Nephron progenitor cell (in vitro differentiated cells): ENCODE results near the gene AFF1.

Experiments
- DNase-seq: peaks from one replicate; pipeline ENCODE4 v3.0.0; 2021
- H3K27ac Mint-ChIP-seq: 2 replicates; pipeline ENCODE4 v1.8.0; 2021; ENCODE audit warnings: mild to moderate bottlenecking, moderate library complexity, mixed read lengths
- H3K27me3 Mint-ChIP-seq: 2 replicates; pipeline ENCODE4 v1.8.0; 2021; ENCODE audit warnings: mild to moderate bottlenecking, low read depth, mixed read lengths; ENCODE audit not compliant: poor library complexity
- H3K36me3 Mint-ChIP-seq: 2 replicates; pipeline ENCODE4 v1.8.0; 2021; ENCODE audit warnings: low read depth, mixed read lengths
- H3K4me1 Mint-ChIP-seq: 2 replicates; pipeline ENCODE4 v1.8.0; 2021; ENCODE audit warnings: mixed read lengths
- H3K4me3 Mint-ChIP-seq: 2 replicates; pipeline ENCODE4 v1.8.0; 2021; ENCODE audit warnings: mild to moderate bottlenecking, moderate library complexity, mixed read lengths
- H3K9me3 Mint-ChIP-seq: 2 replicates; pipeline ENCODE4 v1.8.0; 2021; ENCODE audit warnings: mild to moderate bottlenecking, moderate library complexity, mixed read lengths
- CTCF ChIP-seq: fragments of 200-600 bp; sonication (generic); IDR thresholded peaks from 2 replicates; pipeline ENCODE4 v1.5.0; 2021; ENCODE audit warnings: antibody characterized with exemption

The AFF1 gene

GRCh38 chr4:86968547-86968946 is 33.7 kb downstream of the AFF1 start:
- H3K27me3 Mint-ChIP-seq, result no peaks in the 10 kb centered on the region

DNA sequence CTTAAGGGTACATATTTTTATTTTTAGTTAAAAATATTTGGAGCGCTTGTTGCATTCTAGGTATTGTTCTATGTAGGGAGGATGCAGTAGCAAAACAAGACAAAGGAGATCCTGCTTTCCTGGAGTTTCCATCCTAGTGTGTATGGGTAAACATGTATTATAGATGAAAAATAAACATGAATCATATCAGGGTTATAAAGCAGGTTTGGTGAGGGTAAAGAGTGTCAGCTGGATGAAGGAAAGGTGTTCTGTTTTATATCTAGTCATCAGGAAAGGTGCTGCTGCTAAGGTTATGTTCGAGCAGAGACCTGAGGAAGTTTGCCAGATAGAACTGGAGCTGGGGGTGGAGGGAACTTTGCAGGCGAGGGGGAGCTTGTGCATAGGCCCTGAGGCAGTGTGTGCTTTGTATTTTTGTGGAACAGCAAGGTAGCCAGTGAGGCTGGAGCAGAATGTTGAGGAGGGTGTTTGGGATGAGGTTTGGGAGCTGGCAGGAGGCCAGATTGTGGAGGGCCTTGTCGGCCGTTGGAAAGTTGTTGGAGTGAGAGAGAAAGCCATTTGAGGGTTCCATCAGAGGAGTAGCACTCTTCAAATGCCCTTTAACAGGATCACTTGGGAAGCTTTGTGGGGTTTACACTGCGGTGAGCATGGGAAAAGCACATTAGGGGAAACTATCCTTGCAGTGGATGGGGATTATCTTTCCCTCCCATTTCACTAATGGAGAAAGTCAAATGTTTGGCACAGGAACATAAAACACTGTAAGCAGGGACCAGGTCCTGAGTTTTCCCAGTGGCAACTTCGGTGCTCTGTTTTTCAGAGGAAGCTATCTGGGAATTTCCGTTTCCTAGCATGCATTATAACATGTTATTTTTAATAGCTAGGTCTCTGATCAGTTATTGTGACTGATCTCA is 35.9 kb downstream of the AFF1 start:
- peaks cover 12% of the 10 kb centered on the region for H3K36me3 Mint-ChIP-seq
- no peak for TF ChIP-seq CTCF
- H3K27ac Mint-ChIP-seq, result peak overlapping the region; percentile 58
- peaks cover 3% of the 10 kb centered on the region for H3K9me3 Mint-ChIP-seq
- no peak overlapping the region for H3K4me3 Mint-ChIP-seq
- no peak for DNase-seq
- no peaks in the 10 kb centered on the region for H3K27me3 Mint-ChIP-seq
- peaks cover 54% of the 10 kb centered on the region for H3K4me1 Mint-ChIP-seq

More at GRCh38 chr4:86968547-86968946, 33.7 kb downstream of the AFF1 start:
- peak; percentile 30 for DNase-seq
- no peak for TF ChIP-seq CTCF
- Mint-ChIP-seq H3K36me3 (no peaks in the 10 kb centered on the region), H3K4me1 (peaks cover 38% of the 10 kb centered on the region), H3K9me3 (no peaks in the 10 kb centered on the region), H3K27ac (no peak overlapping the region), H3K4me3 (no peak overlapping the region)

- TF ChIP-seq CTCF, result no peak
- peaks cover 3% of the 10 kb centered on the region for H3K9me3 Mint-ChIP-seq
- H3K4me3 Mint-ChIP-seq, result no peak overlapping the region
- H3K27ac Mint-ChIP-seq, result peak overlapping the region; percentile 7
- no peak for DNase-seq
- H3K27me3 Mint-ChIP-seq, result no peaks in the 10 kb centered on the region
- H3K36me3 Mint-ChIP-seq, result peaks cover 18% of the 10 kb centered on the region
- peaks cover 61% of the 10 kb centered on the region for H3K4me1 Mint-ChIP-seq
Observed at GRCh38 chr4:86971355-86971683, 36.5 kb downstream of the AFF1 start.

DNA sequence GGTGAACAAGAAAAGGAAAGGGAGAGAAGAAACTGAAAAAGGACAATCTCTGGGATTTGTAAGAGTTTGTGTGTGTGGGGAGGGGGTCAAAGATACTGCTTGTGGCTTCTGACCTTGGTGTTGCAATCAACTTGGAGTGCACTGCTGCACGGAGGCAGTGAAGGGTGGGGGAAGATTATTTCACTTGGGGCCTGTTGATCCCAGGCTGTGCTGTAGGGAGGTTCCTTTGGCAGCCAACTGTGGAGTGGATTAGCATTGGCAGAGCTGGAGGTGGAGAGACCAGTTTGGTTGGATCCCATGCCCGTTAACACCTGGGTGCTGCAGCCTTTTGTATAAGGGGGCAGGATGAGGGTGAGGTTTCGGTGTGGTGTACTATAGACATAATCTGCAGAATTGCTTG is 38.2 kb downstream of the AFF1 start:
- H3K36me3 Mint-ChIP-seq, result peaks cover 30% of the 10 kb centered on the region
- TF ChIP-seq CTCF, result no peak
- H3K4me3 Mint-ChIP-seq, result peak overlapping the region; percentile 41
- H3K27ac Mint-ChIP-seq, result peak overlapping the region; percentile 87
- H3K27me3 Mint-ChIP-seq, result no peaks in the 10 kb centered on the region
- H3K4me1 Mint-ChIP-seq, result peaks cover 72% of the 10 kb centered on the region
- DNase-seq, result peak; percentile 8
- H3K9me3 Mint-ChIP-seq, result peaks cover 3% of the 10 kb centered on the region

- DNase-seq, result no peak
- TF ChIP-seq CTCF, result no peak
- peak overlapping the region; percentile 57 for H3K27ac Mint-ChIP-seq
- H3K36me3 Mint-ChIP-seq, result peaks cover 30% of the 10 kb centered on the region
- no peaks in the 10 kb centered on the region for H3K27me3 Mint-ChIP-seq
- peaks cover 74% of the 10 kb centered on the region for H3K4me1 Mint-ChIP-seq
- peaks cover 3% of the 10 kb centered on the region for H3K9me3 Mint-ChIP-seq
- peak overlapping the region; percentile 1 for H3K4me3 Mint-ChIP-seq
Observed at GRCh38 chr4:86973668-86974067, 38.9 kb downstream of the AFF1 start.

DNA sequence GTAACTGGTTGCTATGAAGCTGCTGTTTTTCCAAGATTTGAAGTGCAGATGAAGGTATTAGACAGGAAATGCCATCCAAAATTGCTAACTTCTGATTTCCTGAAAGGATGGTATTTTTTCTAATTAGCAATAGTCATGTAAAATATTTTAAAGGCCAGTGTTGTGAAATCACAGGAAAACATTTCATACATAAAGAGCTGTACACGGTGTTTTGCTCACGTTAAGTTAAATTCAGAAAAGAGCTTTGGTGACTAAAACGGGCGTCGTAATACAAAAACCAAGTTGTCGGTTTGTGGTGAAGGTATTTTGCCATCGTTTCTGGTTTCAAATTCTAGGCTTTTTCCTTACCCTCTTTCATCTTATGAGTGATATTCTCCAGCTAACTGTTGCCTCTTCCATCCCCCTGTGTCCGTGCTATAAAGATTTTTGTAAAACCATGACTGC is 39.8 kb downstream of the AFF1 start:
- no peak for DNase-seq
- no peak for TF ChIP-seq CTCF
- Mint-ChIP-seq H3K4me1 (peaks cover 77% of the 10 kb centered on the region), H3K27me3 (no peaks in the 10 kb centered on the region), H3K36me3 (peaks cover 33% of the 10 kb centered on the region), H3K27ac (peak overlapping the region; percentile 56), H3K4me3 (no peak overlapping the region), H3K9me3 (peaks cover 3% of the 10 kb centered on the region)
